ENCODE data around the gene EHF. TPM values are rescaled to one million over a fixed set of nuclear protein-coding genes. Genes with fewer than 3 reads are reported as not detected.

The EHF gene
- polyA plus RNA-seq, 1 of the 3 experiments (the other 2 are of a cell fraction): not detected

- H3K4me1 ChIP-seq (ENCODE audit: control insufficient read depth in 1 of 2, insufficient read depth in 2 of 2, low read depth in 1 of 2, low read length in 1 of 2): no peaks in the 10 kb centered on the region
- H3K27ac ChIP-seq (ENCODE audit: low read depth in 2 of 2, low read length in 1 of 2): no peak overlapping the region
- no peak overlapping the region for H3K4me3 ChIP-seq (ENCODE audit: low read depth in 2 of 2, low read length in 1 of 2)
- no peaks in the 10 kb centered on the region for H3K9me2 ChIP-seq
- no peaks in the 10 kb centered on the region for H3F3A ChIP-seq (replicated peaks; ENCODE audit: insufficient read depth)
- POLR2A ChIA-PET: no interaction called here
- 11% methylated on average over 3 of the region's 3 CpGs for WGBS (ENCODE audit: low lambda C conversion rate)
- H4K20me1 ChIP-seq (ENCODE audit: insufficient read depth): no peaks in the 10 kb centered on the region
- H3K4me2 ChIP-seq: no peak overlapping the region
- CTCF ChIA-PET: no interaction called here
- no peak for DNase-seq
- TF ChIP-seq, protein P1, sequence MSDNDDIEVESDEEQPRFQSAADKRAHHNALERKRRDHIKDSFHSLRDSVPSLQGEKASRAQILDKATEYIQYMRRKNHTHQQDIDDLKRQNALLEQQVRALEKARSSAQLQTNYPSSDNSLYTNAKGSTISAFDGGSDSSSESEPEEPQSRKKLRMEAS (IDR thresholded peaks at IDR 0.05; ENCODE audit: low read depth): no peak
- no peak for TF ChIP-seq RXRA (IDR thresholded peaks at IDR 0.05; ENCODE audit: borderline replicate concordance, low read depth)
- no peak for TF ChIP-seq SMC3 (IDR thresholded peaks at IDR 0.05; ENCODE audit: low read depth, low read length)
- TF ChIP-seq FOXM1 (IDR thresholded peaks at IDR 0.05; ENCODE audit: low read depth): no peak
- TF ChIP-seq FOSL2 (IDR thresholded peaks at IDR 0.05; ENCODE audit: borderline replicate concordance, low read depth): no peak
- no peak for TF ChIP-seq SIN3A (IDR thresholded peaks at IDR 0.05; ENCODE audit: borderline replicate concordance, low read depth, low read length)
- TF ChIP-seq, protein P2, sequence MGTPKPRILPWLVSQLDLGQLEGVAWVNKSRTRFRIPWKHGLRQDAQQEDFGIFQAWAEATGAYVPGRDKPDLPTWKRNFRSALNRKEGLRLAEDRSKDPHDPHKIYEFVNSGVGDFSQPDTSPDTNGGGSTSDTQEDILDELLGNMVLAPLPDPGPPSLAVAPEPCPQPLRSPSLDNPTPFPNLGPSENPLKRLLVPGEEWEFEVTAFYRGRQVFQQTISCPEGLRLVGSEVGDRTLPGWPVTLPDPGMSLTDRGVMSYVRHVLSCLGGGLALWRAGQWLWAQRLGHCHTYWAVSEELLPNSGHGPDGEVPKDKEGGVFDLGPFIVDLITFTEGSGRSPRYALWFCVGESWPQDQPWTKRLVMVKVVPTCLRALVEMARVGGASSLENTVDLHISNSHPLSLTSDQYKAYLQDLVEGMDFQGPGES (IDR thresholded peaks at IDR 0.05; ENCODE audit: low read depth, low read length): no peak
- TF ChIP-seq CHD2 (IDR thresholded peaks at IDR 0.05; ENCODE audit: low read length, partially characterized antibody): no peak
- TF ChIP-seq NRF1 (IDR thresholded peaks at IDR 0.05; ENCODE audit: low read depth, low read length): no peak
- TF ChIP-seq ELF1 (IDR thresholded peaks at IDR 0.05): no peak
- TF ChIP-seq POLR2AphosphoS5 (IDR thresholded peaks at IDR 0.05; ENCODE audit: low read depth, low read length): no peak
- no peak for TF ChIP-seq EP300 (IDR thresholded peaks at IDR 0.05; ENCODE audit: borderline replicate concordance in 1 of 2, low read depth in 1 of 2, low read length in 1 of 2)
- no peak for TF ChIP-seq RFX5 (IDR thresholded peaks at IDR 0.05; ENCODE audit: low read length)
- TF ChIP-seq GATA2 (CRISPR knock-in tag; IDR thresholded peaks at IDR 0.05): no peak
- no peak for TF ChIP-seq TEAD4 (IDR thresholded peaks at IDR 0.05; ENCODE audit: borderline replicate concordance, insufficient read depth)
- H3K27me3 ChIP-seq (ENCODE audit: insufficient read depth): no peaks in the 10 kb centered on the region
- no peaks in the 10 kb centered on the region for H3K79me2 ChIP-seq (ENCODE audit: insufficient read depth)
- no peak overlapping the region for H2AFZ ChIP-seq (ENCODE audit: low read depth)
- H3K9me3 ChIP-seq: peaks cover 4% of the 10 kb centered on the region; the same call in 1 of the 2 replicates
- H3K9ac ChIP-seq: no peak overlapping the region
- H3K36me3 ChIP-seq (replicated peaks in 1 of 2; ENCODE audit: control insufficient read depth in 1 of 2, insufficient read depth in 2 of 2, low read length in 1 of 2): no peaks in the 10 kb centered on the region
Measured at GRCh38 chr11:34707462-34707840, 86.6 kb downstream of the EHF start.

Other genes starting within 250 kb of the EHF start
- gene CAT, start 182.2 kb upstream of the EHF start, polyA plus RNA-seq (2012; rRNA removed): 26.6 and 34.3 TPM in 2 replicates
- gene ELF5, start 107.3 kb upstream of the EHF start, polyA plus RNA-seq (2012; rRNA removed): not detected in 2 replicates

Data from SK-N-SH (cell line).